NCI-H2227 (cell line): ENCODE data around the gene PIGO.

Experiments
- DNase-seq: peaks from one replicate; lab custom pipeline; 2025; ENCODE audit not compliant: unreplicated experiment; lab: John Stamatoyannopoulos, UW

Gene PIGO

DNA sequence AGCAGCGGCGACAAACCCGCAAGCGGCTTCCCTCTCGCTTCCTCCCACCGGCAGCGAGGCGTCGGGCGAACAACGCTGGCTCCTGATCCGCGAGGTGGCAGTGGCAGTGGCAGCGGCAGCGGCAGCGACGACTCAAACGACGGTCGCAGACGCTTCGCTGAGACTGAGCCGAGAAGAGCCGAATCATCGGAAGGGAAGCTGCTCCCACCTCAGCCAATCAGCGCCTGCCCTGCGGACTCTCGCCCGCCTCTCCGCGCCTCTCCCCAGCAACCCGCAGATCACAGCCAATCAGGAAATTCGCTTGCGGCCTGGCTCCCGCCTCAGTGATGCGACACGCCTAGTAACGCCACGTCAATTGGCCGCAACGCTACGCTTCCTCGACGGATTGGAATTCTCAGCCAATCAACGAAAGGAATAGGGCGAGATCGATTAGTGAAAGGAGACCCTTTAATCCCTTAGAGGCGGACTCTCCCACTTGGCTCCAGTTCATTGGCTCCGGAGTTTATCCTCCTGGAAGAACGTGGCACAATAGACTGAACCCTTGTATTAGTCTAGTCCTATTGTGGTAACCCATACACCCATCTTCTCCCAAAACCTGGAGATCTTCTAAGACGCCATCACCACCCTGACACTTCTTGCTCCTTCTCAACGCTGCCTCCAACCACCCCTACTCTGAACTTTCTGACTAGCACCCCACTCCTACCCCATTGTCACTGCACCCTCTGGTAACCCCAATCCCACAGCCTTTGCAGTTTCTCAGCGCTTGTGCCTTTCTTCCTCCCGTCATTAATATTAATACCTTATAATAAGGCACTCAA, 23.7 kb downstream of the PIGO start, which contains the start of gene VCP:
Gene VCP (minus strand): TSS at position 165 of the 818 bp plus-strand sequence. CDS start 272 bp downstream, outside the sequence.
- DNase-seq = peak; percentile 98

GRCh38 chr9:35071814-35072460, 24.5 kb downstream of the PIGO start:
- DNase-seq = peak; percentile 76

DNA sequence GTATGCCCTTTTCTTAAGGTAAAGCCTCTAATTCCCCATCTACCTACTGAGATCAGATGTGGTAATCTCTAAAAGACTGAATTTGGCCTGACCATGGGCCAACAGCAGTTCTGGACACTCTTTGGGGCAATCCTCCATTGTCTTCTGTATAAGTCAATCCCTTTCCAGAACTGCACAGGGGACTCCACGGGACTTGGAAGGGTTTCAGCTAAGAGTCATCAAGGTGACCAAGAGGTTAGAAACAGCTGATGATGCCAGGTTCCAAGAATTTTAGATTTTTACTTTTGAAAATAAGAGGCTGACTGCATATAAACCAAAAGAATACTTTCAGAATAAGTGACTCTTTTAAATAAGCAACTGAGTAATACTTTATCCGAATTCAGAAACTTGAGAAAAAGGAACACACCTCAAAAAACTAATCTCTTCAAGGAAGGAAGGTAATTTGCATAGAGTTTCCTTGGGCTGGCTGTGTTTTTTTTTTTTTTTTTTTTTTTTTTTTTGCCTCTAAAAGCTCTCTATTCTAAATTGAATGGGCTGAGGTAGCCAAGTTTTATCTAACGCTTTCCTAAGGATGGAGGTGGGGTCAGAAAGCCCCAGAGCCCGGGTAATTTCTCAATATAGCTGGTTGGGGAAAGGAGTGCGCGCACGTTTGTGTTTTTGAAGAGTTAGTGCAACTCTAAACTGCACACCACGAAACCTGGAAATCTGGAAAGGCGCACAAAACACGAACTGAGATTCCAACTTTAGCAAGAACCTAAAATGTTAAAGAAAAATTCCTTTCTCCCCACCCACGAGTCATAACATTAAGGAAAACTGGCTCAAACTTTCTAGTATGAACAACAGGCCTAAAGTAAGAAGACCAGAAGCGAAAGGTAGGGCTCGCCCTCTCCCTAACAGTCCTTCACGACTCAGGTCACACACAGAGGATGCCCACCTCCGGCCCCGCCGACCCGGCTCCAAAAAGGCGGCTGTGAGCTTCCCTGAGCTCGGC, 25.3 kb downstream of the PIGO start:
- no peak for DNase-seq

DNA sequence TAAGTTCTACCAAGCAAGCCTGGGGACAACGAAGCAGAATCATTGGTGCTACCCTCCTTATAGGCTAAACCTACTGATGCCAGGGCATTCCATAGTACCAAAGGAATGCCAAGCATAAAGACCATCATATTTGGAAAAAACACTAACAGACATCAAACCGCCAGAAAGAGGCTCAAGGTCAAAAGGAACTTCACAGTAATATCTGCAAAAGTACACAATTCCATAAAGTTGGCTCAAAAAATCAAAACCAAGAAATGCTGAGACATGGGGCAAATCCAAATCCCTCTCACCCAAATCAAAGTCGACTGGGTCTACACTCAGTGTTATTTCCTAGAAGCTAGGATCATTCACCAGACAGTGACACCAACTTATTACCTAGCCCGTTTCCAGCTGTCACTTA, 27.4 kb downstream of the PIGO start:
- no peak for DNase-seq

- DNase-seq = no peak
Measured at GRCh38 chr9:35067056-35067455, 29.3 kb downstream of the PIGO start.

GRCh38 chr9:35060548-35061207, 35.7 kb downstream of the PIGO start:
- DNase-seq = no peak

GRCh38 chr9:35059438-35059837, 37.0 kb downstream of the PIGO start:
- no peak for DNase-seq

DNA sequence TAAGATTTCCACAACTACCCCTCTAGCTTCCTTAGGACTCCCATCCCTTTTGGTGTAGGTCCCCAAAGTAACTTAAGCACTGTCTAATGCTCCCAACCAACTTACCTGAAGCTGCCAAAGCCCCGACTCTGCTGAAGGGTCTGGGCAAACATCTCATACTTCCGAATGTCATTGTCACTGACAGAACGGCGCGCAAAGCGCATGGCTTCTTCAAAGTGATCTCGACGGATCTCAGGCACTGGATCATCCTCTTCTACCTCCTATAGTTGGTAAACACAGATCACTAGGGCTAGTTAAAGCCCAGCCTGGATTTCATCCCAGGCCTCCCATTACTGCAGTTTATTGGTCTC, 39.1 kb downstream of the PIGO start:
- DNase-seq = no peak

DNA sequence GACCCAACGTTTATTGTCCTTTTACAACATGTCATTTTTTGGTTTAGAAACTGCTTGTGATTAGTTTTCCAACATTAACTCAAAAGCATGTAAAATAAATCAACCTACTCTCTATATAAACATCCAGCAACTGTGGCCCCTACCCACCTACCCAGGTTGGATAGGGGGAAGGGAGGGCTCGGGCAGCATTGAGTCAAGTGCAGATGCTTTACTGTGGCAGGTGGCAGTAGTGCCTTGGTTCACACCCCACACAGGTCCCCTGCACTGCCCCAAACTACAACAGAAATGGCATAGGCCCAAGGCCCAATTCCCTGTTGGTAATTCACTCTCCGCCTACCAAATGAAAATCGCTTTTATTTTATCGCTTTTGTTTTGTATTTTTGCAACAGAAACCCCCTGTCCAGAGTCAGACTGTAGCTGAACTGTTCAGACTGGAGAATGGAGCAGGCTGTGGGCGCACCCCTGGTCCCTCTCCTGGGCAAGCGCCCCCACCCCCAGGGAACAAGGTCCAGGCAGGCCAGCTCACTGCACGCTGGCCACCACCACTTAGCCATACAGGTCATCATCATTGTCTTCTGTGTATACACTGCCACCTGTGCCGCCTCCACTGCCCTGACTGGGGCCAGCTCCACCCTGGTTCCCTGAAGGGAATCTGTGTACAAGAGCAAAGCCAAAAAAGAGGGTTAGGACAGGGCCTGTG, 39.7 kb downstream of the PIGO start:
- no peak for DNase-seq

DNA sequence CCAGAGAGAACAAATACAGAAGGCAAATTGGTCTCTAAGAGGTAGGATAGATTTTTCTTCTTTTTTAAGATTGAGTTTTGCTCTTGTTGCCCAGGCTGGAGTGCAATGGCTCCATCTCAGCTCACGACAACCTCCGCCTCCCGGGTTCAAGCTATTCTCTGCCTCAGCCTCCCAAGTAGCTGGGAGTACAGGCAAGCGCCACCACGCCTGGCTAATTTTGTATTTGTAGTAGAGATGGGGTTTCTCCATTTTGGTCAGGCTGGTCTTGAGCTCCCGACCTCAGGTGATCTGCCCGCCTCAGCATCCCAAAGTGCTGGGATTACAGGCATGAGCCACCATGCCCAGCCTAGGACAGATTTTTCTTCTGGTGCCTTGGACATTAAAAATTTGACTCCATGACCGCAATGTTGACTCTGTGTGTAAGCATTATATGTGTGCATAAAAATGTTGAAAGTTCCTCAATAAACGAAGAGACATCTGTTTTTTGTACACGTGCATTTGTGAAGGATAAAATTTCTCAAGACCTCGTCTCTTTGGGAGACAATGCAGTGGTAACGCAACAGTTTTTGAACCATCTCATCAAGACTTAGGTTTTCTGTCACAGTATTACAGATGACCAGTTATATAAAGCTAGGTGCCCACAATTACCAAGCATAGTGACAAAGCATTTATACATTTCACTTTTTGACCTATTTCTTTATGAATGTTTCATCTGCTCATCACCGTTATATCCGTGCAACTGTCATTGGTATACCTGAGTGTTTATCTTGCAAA, 41.3 kb downstream of the PIGO start:
- DNase-seq = no peak

GRCh38 chr9:35054185-35054835, 42.1 kb downstream of the PIGO start:
- no peak for DNase-seq

DNA sequence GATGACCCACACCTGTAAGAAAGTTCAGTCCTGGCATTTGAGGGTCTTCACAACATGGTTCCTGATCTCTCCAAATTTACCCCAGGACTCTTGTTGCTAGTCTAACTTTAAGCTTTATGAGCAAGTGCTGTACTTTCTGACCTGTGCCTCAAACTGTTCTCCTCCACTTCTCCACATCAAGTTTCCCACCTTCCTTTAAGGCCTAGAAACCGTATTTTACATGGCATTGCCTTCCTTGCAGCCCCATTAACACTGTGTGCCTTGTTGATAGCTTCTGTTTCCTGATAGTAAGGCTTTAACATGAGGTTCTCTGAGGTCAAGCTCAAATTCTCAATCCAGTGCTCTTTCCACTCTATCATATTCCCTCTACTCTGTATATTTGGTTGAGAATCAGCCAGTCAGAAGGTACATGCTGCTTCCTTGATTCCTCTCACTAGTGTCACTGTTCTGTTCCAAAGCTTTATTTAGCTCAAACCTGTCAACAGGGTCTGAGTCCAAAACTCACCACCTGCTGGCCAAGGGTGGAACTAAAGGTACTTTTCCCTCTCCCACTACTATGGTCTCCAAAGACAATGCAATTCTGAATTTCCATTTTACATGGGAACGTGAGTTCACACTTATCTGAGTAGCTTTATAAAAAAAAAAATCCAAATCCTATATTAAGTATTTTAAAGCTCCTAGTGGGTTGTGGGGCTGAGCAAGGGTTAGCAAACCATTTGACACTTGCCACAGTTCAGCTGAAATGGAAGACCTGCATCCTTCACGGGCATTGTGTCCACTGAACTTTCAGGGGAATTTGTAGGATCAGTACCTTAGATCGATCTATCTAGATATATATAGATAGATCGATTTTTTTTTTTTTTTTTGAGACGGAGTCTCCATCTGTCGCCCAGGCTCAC, 45.1 kb downstream of the PIGO start:
- peak; percentile 54 for DNase-seq

GRCh38 chr9:35048511-35048910, 47.9 kb downstream of the PIGO start:
- no peak for DNase-seq

- DNase-seq = no peak
Measured at GRCh38 chr9:35044071-35044470, 52.3 kb downstream of the PIGO start.

GRCh38 chr9:35042891-35043545, 53.4 kb downstream of the PIGO start:
- no peak for DNase-seq

GRCh38 chr9:35042081-35042604, 54.2 kb downstream of the PIGO start:
- DNase-seq = no peak
